Measurements from ENCODE around the gene FRMPD2.

GRCh38 chr10:48299692-48300091 lies 25.2 kb upstream of the FRMPD2 start:
- TF ChIP-seq EZH2phosphoT487 (IDR thresholded peaks at IDR 0.05; ENCODE audit: borderline replicate concordance, low read depth) (no peak), FOXM1 (IDR thresholded peaks at IDR 0.05; ENCODE audit: low read depth) (no peak), RAD21 (IDR thresholded peaks at IDR 0.05; ENCODE audit: low read length) (no peak), CHD2 (IDR thresholded peaks at IDR 0.05; ENCODE audit: low read length, partially characterized antibody) (no peak), NFIC (IDR thresholded peaks at IDR 0.05; ENCODE audit: borderline replicate concordance) (no peak), EP300 (IDR thresholded peaks at IDR 0.05; ENCODE audit: borderline replicate concordance in 1 of 2, low read depth in 1 of 2, low read length in 1 of 2) (no peak), POLR2AphosphoS5 (IDR thresholded peaks at IDR 0.05; ENCODE audit: low read depth, low read length) (no peak)
- TF ChIP-seq, protein P1, sequence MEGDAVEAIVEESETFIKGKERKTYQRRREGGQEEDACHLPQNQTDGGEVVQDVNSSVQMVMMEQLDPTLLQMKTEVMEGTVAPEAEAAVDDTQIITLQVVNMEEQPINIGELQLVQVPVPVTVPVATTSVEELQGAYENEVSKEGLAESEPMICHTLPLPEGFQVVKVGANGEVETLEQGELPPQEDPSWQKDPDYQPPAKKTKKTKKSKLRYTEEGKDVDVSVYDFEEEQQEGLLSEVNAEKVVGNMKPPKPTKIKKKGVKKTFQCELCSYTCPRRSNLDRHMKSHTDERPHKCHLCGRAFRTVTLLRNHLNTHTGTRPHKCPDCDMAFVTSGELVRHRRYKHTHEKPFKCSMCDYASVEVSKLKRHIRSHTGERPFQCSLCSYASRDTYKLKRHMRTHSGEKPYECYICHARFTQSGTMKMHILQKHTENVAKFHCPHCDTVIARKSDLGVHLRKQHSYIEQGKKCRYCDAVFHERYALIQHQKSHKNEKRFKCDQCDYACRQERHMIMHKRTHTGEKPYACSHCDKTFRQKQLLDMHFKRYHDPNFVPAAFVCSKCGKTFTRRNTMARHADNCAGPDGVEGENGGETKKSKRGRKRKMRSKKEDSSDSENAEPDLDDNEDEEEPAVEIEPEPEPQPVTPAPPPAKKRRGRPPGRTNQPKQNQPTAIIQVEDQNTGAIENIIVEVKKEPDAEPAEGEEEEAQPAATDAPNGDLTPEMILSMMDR (IDR thresholded peaks at IDR 0.05), result no peak
